ENCODE measurements around the gene KCTD13. TPM values are rescaled to one million over a fixed set of nuclear protein-coding genes. Genes with fewer than 3 reads are reported as not detected.

Gene KCTD13
- total RNA-seq, result 34.0 and 36.1 TPM in 2 replicates

- intact Hi-C loops (cut with micrococcal nuclease), result loop anchor here (1.0 to 5.0 kb wide), 5 partner anchors 26 to 70 kb away; partner anchors contain the start of genes ASPHD1, CDIPT, INO80E and TAOK2
These were observed at the start of gene KCTD13 for GRCh38 chr16:29925781-29926710. TSS of gene KCTD13 (minus strand) at chr16:29926226. CDS start at chr16:29926033, 193 bp downstream.

- intact Hi-C loops (cut with micrococcal nuclease), result no loop called here
These were observed 49.1 kb upstream of the KCTD13 start for GRCh38 chr16:29975134-29975538.

GRCh38 chr16:29974291-29975133 lies 48.5 kb upstream of the KCTD13 start:
- intact Hi-C loops (cut with micrococcal nuclease), result no loop called here

GRCh38 chr16:29973384-29974246 lies 47.6 kb upstream of the KCTD13 start, which contains the start of gene TAOK2:
TSS of gene TAOK2 (plus strand) at chr16:29973868. CDS start at chr16:29977773, 3,905 bp downstream.
- intact Hi-C loops (cut with micrococcal nuclease), result loop anchor here (1.0 kb wide), 3 partner anchors 11 to 47 kb away; partner anchors contain the start of genes INO80E, KCTD13 and TMEM219

- intact Hi-C loops (cut with micrococcal nuclease), result loop anchor here (1.0 kb wide), 3 partner anchors 11 to 47 kb away; partner anchors contain the start of genes INO80E, KCTD13 and TMEM219
These were observed 47.0 kb upstream of the KCTD13 start for GRCh38 chr16:29972992-29973383.

GRCh38 chr16:29972500-29972899 lies 46.5 kb upstream of the KCTD13 start:
- intact Hi-C loops (cut with micrococcal nuclease), result no loop called here

GRCh38 chr16:29971304-29971703 lies 45.3 kb upstream of the KCTD13 start:
- intact Hi-C loops (cut with micrococcal nuclease), result no loop called here

- intact Hi-C loops (cut with micrococcal nuclease), result no loop called here
These were observed 42.2 kb upstream of the KCTD13 start for GRCh38 chr16:29968205-29968604.

- intact Hi-C loops (cut with micrococcal nuclease), result loop anchor here (5.0 kb wide), 2 partner anchors 36 to 146 kb away; partner anchors contain the start of genes KCTD13 and PAGR1
These were observed 37.2 kb upstream of the KCTD13 start for GRCh38 chr16:29963021-29963743.

- intact Hi-C loops (cut with micrococcal nuclease), result loop anchor here (1.0 to 5.0 kb wide), 3 partner anchors 11 to 145 kb away; partner anchors contain the start of genes KCTD13, PAGR1 and TAOK2
These were observed 36.4 kb upstream of the KCTD13 start for GRCh38 chr16:29962344-29962994.

GRCh38 chr16:29961479-29962343 lies 35.7 kb upstream of the KCTD13 start, which contains the start of gene TMEM219:
TSS of gene TMEM219 (plus strand) at chr16:29962079. CDS start at chr16:29963144, 1,065 bp downstream.
- intact Hi-C loops (cut with micrococcal nuclease), result loop anchor here (1.0 to 5.0 kb wide), 3 partner anchors 12 to 144 kb away; partner anchors contain the start of genes KCTD13, PAGR1 and TAOK2

GRCh38 chr16:29961127-29961478 lies 35.1 kb upstream of the KCTD13 start:
- intact Hi-C loops (cut with micrococcal nuclease), result loop anchor here (5.0 kb wide), 2 partner anchors 34 to 144 kb away; partner anchors contain the start of genes KCTD13 and PAGR1

GRCh38 chr16:29959821-29960220 lies 33.8 kb upstream of the KCTD13 start:
- intact Hi-C loops (cut with micrococcal nuclease), result loop anchor here (5.0 kb wide), 2 partner anchors 33 to 143 kb away; partner anchors contain the start of genes KCTD13 and PAGR1

- intact Hi-C loops (cut with micrococcal nuclease), result no loop called here
These were observed 33.3 kb upstream of the KCTD13 start for GRCh38 chr16:29959293-29959692.

GRCh38 chr16:29958756-29959155 lies 32.7 kb upstream of the KCTD13 start:
- intact Hi-C loops (cut with micrococcal nuclease), result no loop called here

GRCh38 chr16:29951625-29952365 lies 25.8 kb upstream of the KCTD13 start:
- intact Hi-C loops (cut with micrococcal nuclease), result no loop called here

- intact Hi-C loops (cut with micrococcal nuclease), result no loop called here
These were observed 24.9 kb upstream of the KCTD13 start for GRCh38 chr16:29950806-29951461.
